Measurements from ENCODE around the gene ANXA2R.

The ANXA2R gene

GRCh38 chr5:43005031-43005430 is 35.1 kb downstream of the ANXA2R start:
- Histone ChIP-seq H3K36me3 (ENCODE audit: control insufficient read depth, low read depth, low read length) (no peaks in the 10 kb centered on the region), H3K9me3 (ENCODE audit: control insufficient read depth, low read depth, low read length) (no peaks in the 10 kb centered on the region), H3K4me1 (ENCODE audit: control insufficient read depth, low read depth, low read length) (peaks cover 7% of the 10 kb centered on the region), H3K9ac (ENCODE audit: low read length) (no peak overlapping the region), H3K4me3 (ENCODE audit: low read length) (no peak overlapping the region), H3K27ac (ENCODE audit: low read length) (no peak overlapping the region), H3K27me3 (ENCODE audit: control insufficient read depth, insufficient read depth, low read length) (peaks cover 42% of the 10 kb centered on the region)

DNA sequence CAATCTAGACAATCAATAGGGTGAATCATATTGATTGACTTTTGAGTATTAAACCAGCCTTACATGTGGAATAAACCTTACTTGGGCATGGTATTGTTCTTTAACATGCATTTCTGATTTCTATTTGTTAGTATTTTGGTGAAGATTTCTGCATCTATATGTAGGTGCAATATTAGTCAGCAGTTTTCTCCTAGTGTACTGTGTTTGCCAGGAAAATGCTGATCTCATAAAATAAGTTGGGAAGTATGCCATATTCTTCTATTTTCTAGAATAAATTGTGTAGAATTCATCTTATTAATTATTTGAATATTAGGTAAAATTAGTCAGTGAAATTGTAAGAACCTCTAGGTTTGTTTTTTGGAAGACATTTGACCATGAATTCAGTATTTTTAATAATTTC is 38.4 kb downstream of the ANXA2R start:
- H3K9ac ChIP-seq (ENCODE audit: low read length) = no peak overlapping the region
- H3K36me3 ChIP-seq (ENCODE audit: control insufficient read depth, low read depth, low read length) = no peaks in the 10 kb centered on the region
- H3K4me1 ChIP-seq (ENCODE audit: control insufficient read depth, low read depth, low read length) = peaks cover 7% of the 10 kb centered on the region
- H3K27me3 ChIP-seq (ENCODE audit: control insufficient read depth, insufficient read depth, low read length) = peaks cover 41% of the 10 kb centered on the region
- H3K4me3 ChIP-seq (ENCODE audit: low read length) = no peak overlapping the region
- H3K9me3 ChIP-seq (ENCODE audit: control insufficient read depth, low read depth, low read length) = no peaks in the 10 kb centered on the region
- H3K27ac ChIP-seq (ENCODE audit: low read length) = no peak overlapping the region

DNA sequence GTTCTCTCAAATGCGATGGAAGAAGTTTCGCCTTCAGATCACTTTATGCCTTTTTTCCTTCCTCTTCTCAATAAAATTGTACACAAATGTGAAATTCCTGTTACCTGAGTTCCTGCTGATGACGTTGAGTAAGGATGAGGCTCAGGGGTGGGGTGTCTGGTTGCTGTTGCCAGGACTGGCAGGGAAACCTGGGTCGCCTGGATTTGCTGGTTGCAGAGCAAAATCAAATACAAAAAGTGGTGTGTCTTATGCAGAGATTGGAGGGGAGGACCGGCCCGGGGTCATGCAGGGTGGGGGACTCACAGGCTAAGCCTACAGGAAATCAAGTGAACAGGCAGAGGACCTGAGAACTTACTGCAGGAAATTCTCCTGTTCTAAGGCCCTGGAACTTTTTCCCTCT is 39.2 kb downstream of the ANXA2R start:
- Histone ChIP-seq H3K27ac (ENCODE audit: low read length) (no peak overlapping the region), H3K4me3 (ENCODE audit: low read length) (peak overlapping the region; percentile 56), H3K9ac (ENCODE audit: low read length) (no peak overlapping the region)

GRCh38 chr5:43000111-43000840 is 39.8 kb downstream of the ANXA2R start:
- Histone ChIP-seq H3K27me3 (ENCODE audit: control insufficient read depth, insufficient read depth, low read length) (peaks cover 34% of the 10 kb centered on the region), H3K9ac (ENCODE audit: low read length) (peak overlapping the region; percentile 0), H3K4me3 (ENCODE audit: low read length) (peak overlapping the region; percentile 56), H3K27ac (ENCODE audit: low read length) (no peak overlapping the region), H3K4me1 (ENCODE audit: control insufficient read depth, low read depth, low read length) (peaks cover 7% of the 10 kb centered on the region), H3K9me3 (ENCODE audit: control insufficient read depth, low read depth, low read length) (no peaks in the 10 kb centered on the region), H3K36me3 (ENCODE audit: control insufficient read depth, low read depth, low read length) (no peaks in the 10 kb centered on the region)

More for the DNA sequence above, 39.2 kb downstream of the ANXA2R start:
- H3K4me1 ChIP-seq (ENCODE audit: control insufficient read depth, low read depth, low read length) = peaks cover 7% of the 10 kb centered on the region
- H3K36me3 ChIP-seq (ENCODE audit: control insufficient read depth, low read depth, low read length) = no peaks in the 10 kb centered on the region
- H3K9me3 ChIP-seq (ENCODE audit: control insufficient read depth, low read depth, low read length) = no peaks in the 10 kb centered on the region
- H3K27me3 ChIP-seq (ENCODE audit: control insufficient read depth, insufficient read depth, low read length) = peaks cover 34% of the 10 kb centered on the region

- Histone ChIP-seq H3K9ac (ENCODE audit: low read length) (no peak overlapping the region), H3K4me3 (ENCODE audit: low read length) (no peak overlapping the region), H3K36me3 (ENCODE audit: control insufficient read depth, low read depth, low read length) (no peaks in the 10 kb centered on the region), H3K27me3 (ENCODE audit: control insufficient read depth, insufficient read depth, low read length) (peaks cover 15% of the 10 kb centered on the region), H3K27ac (ENCODE audit: low read length) (no peak overlapping the region), H3K9me3 (ENCODE audit: control insufficient read depth, low read depth, low read length) (no peaks in the 10 kb centered on the region), H3K4me1 (ENCODE audit: control insufficient read depth, low read depth, low read length) (no peaks in the 10 kb centered on the region)
These were observed 44.8 kb downstream of the ANXA2R start for GRCh38 chr5:42995360-42995751.

GRCh38 chr5:42994555-42995359 is 45.4 kb downstream of the ANXA2R start:
- Histone ChIP-seq H3K4me1 (ENCODE audit: control insufficient read depth, low read depth, low read length) (no peaks in the 10 kb centered on the region), H3K9ac (ENCODE audit: low read length) (no peak overlapping the region), H3K36me3 (ENCODE audit: control insufficient read depth, low read depth, low read length) (no peaks in the 10 kb centered on the region), H3K4me3 (ENCODE audit: low read length) (no peak overlapping the region), H3K9me3 (ENCODE audit: control insufficient read depth, low read depth, low read length) (no peaks in the 10 kb centered on the region), H3K27ac (ENCODE audit: low read length) (no peak overlapping the region), H3K27me3 (ENCODE audit: control insufficient read depth, insufficient read depth, low read length) (peaks cover 9% of the 10 kb centered on the region)

GRCh38 chr5:42994246-42994554 is 45.9 kb downstream of the ANXA2R start:
- Histone ChIP-seq H3K27me3 (ENCODE audit: control insufficient read depth, insufficient read depth, low read length) (peaks cover 4% of the 10 kb centered on the region), H3K4me3 (ENCODE audit: low read length) (no peak overlapping the region)

DNA sequence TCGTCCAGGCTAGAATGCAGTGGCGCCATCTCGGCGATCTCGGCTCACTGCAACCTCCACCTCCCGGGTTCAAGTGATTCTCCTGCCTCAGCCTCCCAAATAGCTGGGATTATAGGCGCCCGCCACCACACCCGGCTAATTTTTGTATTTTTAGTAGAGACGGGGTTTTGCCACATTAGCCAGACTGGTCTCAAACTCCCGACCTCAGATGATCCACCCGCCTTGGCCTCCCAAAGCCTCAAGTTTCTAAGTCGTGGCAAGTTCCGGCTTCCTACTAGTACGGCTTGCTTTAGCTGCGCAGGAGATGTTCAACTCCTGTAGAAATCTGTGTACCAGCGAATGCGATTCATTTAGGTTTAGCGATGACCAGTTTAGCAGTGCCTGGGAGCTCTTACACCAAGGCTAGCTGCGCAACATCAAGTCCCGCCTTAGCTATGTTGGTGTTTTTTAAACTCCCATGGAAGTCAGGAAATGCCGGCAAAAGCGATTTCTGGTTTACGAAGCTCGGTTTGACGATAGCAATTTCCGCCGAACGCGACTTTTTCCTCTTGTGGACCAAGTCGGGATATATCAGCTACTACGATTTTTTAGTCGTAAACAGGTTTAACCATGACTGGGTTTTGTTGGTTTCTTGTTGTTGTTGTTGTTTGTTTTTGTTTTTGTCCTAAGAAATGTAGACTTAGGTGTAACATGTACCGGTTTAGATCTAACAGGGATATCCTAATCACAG is 46.4 kb downstream of the ANXA2R start:
- Histone ChIP-seq H3K4me3 (ENCODE audit: low read length) (no peak overlapping the region), H3K4me1 (ENCODE audit: control insufficient read depth, low read depth, low read length) (no peaks in the 10 kb centered on the region), H3K9ac (ENCODE audit: low read length) (no peak overlapping the region), H3K36me3 (ENCODE audit: control insufficient read depth, low read depth, low read length) (no peaks in the 10 kb centered on the region), H3K9me3 (ENCODE audit: control insufficient read depth, low read depth, low read length) (no peaks in the 10 kb centered on the region), H3K27me3 (ENCODE audit: control insufficient read depth, insufficient read depth, low read length) (no peaks in the 10 kb centered on the region), H3K27ac (ENCODE audit: low read length) (no peak overlapping the region)

More at GRCh38 chr5:42994246-42994554, 45.9 kb downstream of the ANXA2R start:
- H3K9me3 ChIP-seq (ENCODE audit: control insufficient read depth, low read depth, low read length) = no peaks in the 10 kb centered on the region
- no peaks in the 10 kb centered on the region for H3K36me3 ChIP-seq (ENCODE audit: control insufficient read depth, low read depth, low read length)
- H3K4me1 ChIP-seq (ENCODE audit: control insufficient read depth, low read depth, low read length) = no peaks in the 10 kb centered on the region
- H3K27ac ChIP-seq (ENCODE audit: low read length) = no peak overlapping the region
- no peak overlapping the region for H3K9ac ChIP-seq (ENCODE audit: low read length)

- Histone ChIP-seq H3K27ac (ENCODE audit: low read length) (no peak overlapping the region), H3K4me3 (ENCODE audit: low read length) (no peak overlapping the region), H3K27me3 (ENCODE audit: control insufficient read depth, insufficient read depth, low read length) (no peaks in the 10 kb centered on the region), H3K36me3 (ENCODE audit: control insufficient read depth, low read depth, low read length) (no peaks in the 10 kb centered on the region), H3K9me3 (ENCODE audit: control insufficient read depth, low read depth, low read length) (peaks cover 2% of the 10 kb centered on the region), H3K4me1 (ENCODE audit: control insufficient read depth, low read depth, low read length) (no peaks in the 10 kb centered on the region), H3K9ac (ENCODE audit: low read length) (no peak overlapping the region)
These were observed 47.8 kb downstream of the ANXA2R start for GRCh38 chr5:42992088-42992879.

- Histone ChIP-seq H3K4me3 (ENCODE audit: low read length) (no peak overlapping the region), H3K27ac (ENCODE audit: low read length) (no peak overlapping the region)
These were observed 48.6 kb downstream of the ANXA2R start for GRCh38 chr5:42991404-42992087.

More at GRCh38 chr5:42991404-42992087, 48.6 kb downstream of the ANXA2R start:
- H3K27me3 ChIP-seq (ENCODE audit: control insufficient read depth, insufficient read depth, low read length) = no peaks in the 10 kb centered on the region
- no peak overlapping the region for H3K9ac ChIP-seq (ENCODE audit: low read length)
- H3K4me1 ChIP-seq (ENCODE audit: control insufficient read depth, low read depth, low read length) = no peaks in the 10 kb centered on the region
- H3K36me3 ChIP-seq (ENCODE audit: control insufficient read depth, low read depth, low read length) = no peaks in the 10 kb centered on the region
- H3K9me3 ChIP-seq (ENCODE audit: control insufficient read depth, low read depth, low read length) = peaks cover 2% of the 10 kb centered on the region
